Measurements from ENCODE around the gene SENP6.

DNA sequence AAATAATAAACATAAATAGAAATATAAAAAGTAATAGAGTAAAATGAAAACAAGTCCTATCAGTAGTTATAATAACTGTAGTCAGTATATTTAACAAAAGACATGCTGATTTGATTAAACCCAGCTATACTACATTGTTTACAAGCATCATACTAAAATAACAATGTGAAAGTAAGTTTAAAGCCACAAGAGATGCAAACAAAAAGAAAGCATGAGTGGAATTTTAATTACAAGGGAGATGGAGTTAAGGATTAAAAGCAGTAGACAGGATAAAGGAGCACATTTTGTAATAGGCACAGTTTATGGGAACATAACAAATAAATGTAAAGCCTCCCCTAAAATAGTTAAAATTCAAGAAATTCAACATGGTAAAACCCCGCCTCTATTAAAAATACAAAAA is 41.5 kb downstream of the SENP6 start:
- TF ChIP-seq, protein P1, sequence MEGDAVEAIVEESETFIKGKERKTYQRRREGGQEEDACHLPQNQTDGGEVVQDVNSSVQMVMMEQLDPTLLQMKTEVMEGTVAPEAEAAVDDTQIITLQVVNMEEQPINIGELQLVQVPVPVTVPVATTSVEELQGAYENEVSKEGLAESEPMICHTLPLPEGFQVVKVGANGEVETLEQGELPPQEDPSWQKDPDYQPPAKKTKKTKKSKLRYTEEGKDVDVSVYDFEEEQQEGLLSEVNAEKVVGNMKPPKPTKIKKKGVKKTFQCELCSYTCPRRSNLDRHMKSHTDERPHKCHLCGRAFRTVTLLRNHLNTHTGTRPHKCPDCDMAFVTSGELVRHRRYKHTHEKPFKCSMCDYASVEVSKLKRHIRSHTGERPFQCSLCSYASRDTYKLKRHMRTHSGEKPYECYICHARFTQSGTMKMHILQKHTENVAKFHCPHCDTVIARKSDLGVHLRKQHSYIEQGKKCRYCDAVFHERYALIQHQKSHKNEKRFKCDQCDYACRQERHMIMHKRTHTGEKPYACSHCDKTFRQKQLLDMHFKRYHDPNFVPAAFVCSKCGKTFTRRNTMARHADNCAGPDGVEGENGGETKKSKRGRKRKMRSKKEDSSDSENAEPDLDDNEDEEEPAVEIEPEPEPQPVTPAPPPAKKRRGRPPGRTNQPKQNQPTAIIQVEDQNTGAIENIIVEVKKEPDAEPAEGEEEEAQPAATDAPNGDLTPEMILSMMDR (optimal IDR thresholded peaks at IDR 0.05 in 1 of 3, IDR thresholded peaks at IDR 0.05 in 1 of 3, conservative IDR thresholded peaks at IDR 0.05 in 1 of 3; ENCODE audit: extremely low read depth in 1 of 3, insufficient read depth in 2 of 3, low read length in 3 of 3), result no peak
- no peak for TF ChIP-seq EZH2 (IDR thresholded peaks at IDR 0.05; ENCODE audit: low read length)

Measured in keratinocyte (primary cell).